ENCODE results near the gene KRTAP10-7.
"Not testable (repeated sequence)": the region's sequence is repeated elsewhere in the genome, so short reads cannot be mapped to it uniquely, and the experiment has no call there.

KRTAP10-7 gene

GRCh38 chr21:44585892-44586291 lies 14.5 kb upstream of the KRTAP10-7 start:
- Histone ChIP-seq H3K27me3 (ENCODE audit: low read depth, low read length) (peaks cover 9% of the 10 kb centered on the region; the same call in 1 of the 2 replicates), H3K4me1 (ENCODE audit: low read length) (peaks cover 10% of the 10 kb centered on the region), H3K36me3 (replicated peaks; ENCODE audit: low read depth, low read length) (no peaks in the 10 kb centered on the region), H4K20me1 (ENCODE audit: insufficient read depth, low read length) (no peaks in the 10 kb centered on the region), H3K9me3 (ENCODE audit: insufficient read depth, low read length) (no peaks in the 10 kb centered on the region), H3K79me2 (ENCODE audit: low read length) (no peaks in the 10 kb centered on the region), H2AFZ (ENCODE audit: low read depth, low read length) (no peak overlapping the region), H3K9ac (ENCODE audit: low read length) (no peak overlapping the region), H3K4me3 (ENCODE audit: low read length) (no peak overlapping the region), H3K27ac (ENCODE audit: low read length) (no peak overlapping the region), H3K4me2 (ENCODE audit: low read length) (no peak overlapping the region)
- TF ChIP-seq EZH2phosphoT487 (IDR thresholded peaks at IDR 0.05; ENCODE audit: low read depth): no peak
- TF ChIP-seq, protein P1, sequence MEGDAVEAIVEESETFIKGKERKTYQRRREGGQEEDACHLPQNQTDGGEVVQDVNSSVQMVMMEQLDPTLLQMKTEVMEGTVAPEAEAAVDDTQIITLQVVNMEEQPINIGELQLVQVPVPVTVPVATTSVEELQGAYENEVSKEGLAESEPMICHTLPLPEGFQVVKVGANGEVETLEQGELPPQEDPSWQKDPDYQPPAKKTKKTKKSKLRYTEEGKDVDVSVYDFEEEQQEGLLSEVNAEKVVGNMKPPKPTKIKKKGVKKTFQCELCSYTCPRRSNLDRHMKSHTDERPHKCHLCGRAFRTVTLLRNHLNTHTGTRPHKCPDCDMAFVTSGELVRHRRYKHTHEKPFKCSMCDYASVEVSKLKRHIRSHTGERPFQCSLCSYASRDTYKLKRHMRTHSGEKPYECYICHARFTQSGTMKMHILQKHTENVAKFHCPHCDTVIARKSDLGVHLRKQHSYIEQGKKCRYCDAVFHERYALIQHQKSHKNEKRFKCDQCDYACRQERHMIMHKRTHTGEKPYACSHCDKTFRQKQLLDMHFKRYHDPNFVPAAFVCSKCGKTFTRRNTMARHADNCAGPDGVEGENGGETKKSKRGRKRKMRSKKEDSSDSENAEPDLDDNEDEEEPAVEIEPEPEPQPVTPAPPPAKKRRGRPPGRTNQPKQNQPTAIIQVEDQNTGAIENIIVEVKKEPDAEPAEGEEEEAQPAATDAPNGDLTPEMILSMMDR (IDR thresholded peaks at IDR 0.05; ENCODE audit: low read depth, low read length): no peak

DNA sequence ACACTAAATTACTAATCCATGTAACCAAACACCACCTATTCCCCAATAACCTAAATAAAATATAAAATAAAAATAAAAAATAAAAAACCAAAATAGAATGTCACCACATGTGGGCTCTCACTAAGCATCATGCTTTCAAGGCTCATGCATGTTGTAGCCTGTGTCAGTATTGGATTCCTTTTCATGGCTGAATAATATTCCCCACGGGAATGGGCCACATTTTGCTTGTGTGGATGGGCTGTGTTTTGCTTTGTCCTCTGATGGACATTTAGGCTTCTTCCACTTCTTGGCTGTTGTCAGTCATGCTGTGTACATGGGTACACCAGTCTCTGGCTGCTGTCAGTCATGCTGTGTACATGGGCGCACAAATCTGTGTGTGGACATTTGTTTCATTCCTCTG lies 11.3 kb upstream of the KRTAP10-7 start:
- no peak overlapping the region for H3K27ac ChIP-seq (ENCODE audit: low read length)
- H3K9ac ChIP-seq (ENCODE audit: low read length): no peak overlapping the region
- H3K9me3 ChIP-seq (ENCODE audit: insufficient read depth, low read length): no peaks in the 10 kb centered on the region
- H2AFZ ChIP-seq (ENCODE audit: low read depth, low read length): no peak overlapping the region
- peaks cover 9% of the 10 kb centered on the region; the same call in 1 of the 2 replicates for H3K27me3 ChIP-seq (ENCODE audit: low read depth, low read length)
- TF ChIP-seq, protein P1 (IDR thresholded peaks at IDR 0.05; ENCODE audit: low read depth, low read length): no peak
- TF ChIP-seq EZH2phosphoT487 (IDR thresholded peaks at IDR 0.05; ENCODE audit: low read depth): no peak
- no peak overlapping the region for H3K4me2 ChIP-seq (ENCODE audit: low read length)
- no peak overlapping the region for H3K4me3 ChIP-seq (ENCODE audit: low read length)
- no peaks in the 10 kb centered on the region for H3K36me3 ChIP-seq (replicated peaks; ENCODE audit: low read depth, low read length)
- H3K4me1 ChIP-seq (ENCODE audit: low read length): peaks cover 2% of the 10 kb centered on the region
- no peaks in the 10 kb centered on the region for H4K20me1 ChIP-seq (ENCODE audit: insufficient read depth, low read length)
- H3K79me2 ChIP-seq (ENCODE audit: low read length): no peaks in the 10 kb centered on the region

DNA sequence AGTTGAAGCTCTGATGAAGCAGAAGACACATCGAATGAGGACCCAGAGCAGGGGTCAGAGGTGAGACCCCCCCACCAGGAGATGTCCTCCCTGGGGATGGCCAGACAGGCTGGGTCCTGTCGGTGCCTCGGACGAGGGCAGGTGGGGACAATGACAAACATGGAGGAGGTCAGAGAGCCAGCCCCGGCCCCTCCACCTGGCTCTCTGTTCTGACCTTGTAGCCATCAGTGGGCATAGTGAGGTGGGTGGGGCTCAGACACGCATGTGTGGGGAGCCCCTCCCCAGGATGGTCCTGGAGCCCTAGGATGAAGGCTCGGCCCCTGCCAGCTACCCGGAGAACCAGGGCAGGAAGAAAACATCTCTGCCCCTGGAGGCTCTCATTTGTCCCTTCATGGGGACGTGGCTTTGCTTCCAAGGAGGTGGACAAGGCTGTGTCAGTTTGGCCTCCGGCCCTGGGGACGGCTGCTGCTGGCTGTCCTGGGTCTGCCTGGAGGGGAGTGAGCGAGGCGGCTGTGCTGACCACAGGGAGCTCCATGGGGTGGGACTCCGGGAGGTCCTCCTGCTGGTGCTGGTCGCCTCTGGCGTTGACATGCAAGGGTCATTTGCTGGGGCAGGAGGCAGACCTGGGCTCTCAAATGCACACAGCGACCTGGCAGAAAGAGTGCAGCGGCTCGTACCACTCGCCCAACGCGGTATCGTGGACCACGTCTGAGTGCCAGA lies 10.7 kb upstream of the KRTAP10-7 start:
- H3K27ac ChIP-seq (ENCODE audit: low read length): no peak overlapping the region
- H3K9ac ChIP-seq (ENCODE audit: low read length): no peak overlapping the region
- H3K4me2 ChIP-seq (ENCODE audit: low read length): no peak overlapping the region
- H2AFZ ChIP-seq (ENCODE audit: low read depth, low read length): no peak overlapping the region
- H3K4me1 ChIP-seq (ENCODE audit: low read length): no peaks in the 10 kb centered on the region
- H3K4me3 ChIP-seq (ENCODE audit: low read length): no peak overlapping the region
- no peaks in the 10 kb centered on the region for H3K36me3 ChIP-seq (replicated peaks; ENCODE audit: low read depth, low read length)
- H4K20me1 ChIP-seq (ENCODE audit: insufficient read depth, low read length): no peaks in the 10 kb centered on the region
- no peaks in the 10 kb centered on the region for H3K9me3 ChIP-seq (ENCODE audit: insufficient read depth, low read length)
- H3K79me2 ChIP-seq (ENCODE audit: low read length): no peaks in the 10 kb centered on the region
- no peak for TF ChIP-seq EZH2phosphoT487 (IDR thresholded peaks at IDR 0.05; ENCODE audit: low read depth)
- TF ChIP-seq, protein P1 (IDR thresholded peaks at IDR 0.05; ENCODE audit: low read depth, low read length): no peak
- H3K27me3 ChIP-seq (ENCODE audit: low read depth, low read length): peaks cover 6% of the 10 kb centered on the region; the same call in 1 of the 2 replicates

- Histone ChIP-seq H3K4me2 (ENCODE audit: low read length) (no peak overlapping the region), H2AFZ (ENCODE audit: low read depth, low read length) (no peak overlapping the region), H3K9me3 (ENCODE audit: insufficient read depth, low read length) (no peaks in the 10 kb centered on the region), H4K20me1 (ENCODE audit: insufficient read depth, low read length) (no peaks in the 10 kb centered on the region), H3K27ac (ENCODE audit: low read length) (no peak overlapping the region), H3K79me2 (ENCODE audit: low read length) (no peaks in the 10 kb centered on the region), H3K9ac (ENCODE audit: low read length) (no peak overlapping the region), H3K4me3 (ENCODE audit: low read length) (no peak overlapping the region), H3K36me3 (replicated peaks; ENCODE audit: low read depth, low read length) (no peaks in the 10 kb centered on the region), H3K27me3 (ENCODE audit: low read depth, low read length) (peaks cover 5% of the 10 kb centered on the region; the same call in 1 of the 2 replicates), H3K4me1 (ENCODE audit: low read length) (no peaks in the 10 kb centered on the region)
- TF ChIP-seq EZH2phosphoT487 (IDR thresholded peaks at IDR 0.05; ENCODE audit: low read depth): no peak
- TF ChIP-seq, protein P1 (IDR thresholded peaks at IDR 0.05; ENCODE audit: low read depth, low read length): no peak
Observed at GRCh38 chr21:44590311-44590721, 10.1 kb upstream of the KRTAP10-7 start.

- not testable (repeated sequence) for H3K4me2 ChIP-seq (ENCODE audit: low read length); H3K36me3 ChIP-seq (replicated peaks; ENCODE audit: low read depth, low read length); H3K9me3 ChIP-seq (ENCODE audit: insufficient read depth, low read length); H3K4me3 ChIP-seq (ENCODE audit: low read length); H4K20me1 ChIP-seq (ENCODE audit: insufficient read depth, low read length); H3K4me1 ChIP-seq (ENCODE audit: low read length); H3K27me3 ChIP-seq (ENCODE audit: low read depth, low read length); H2AFZ ChIP-seq (ENCODE audit: low read depth, low read length); H3K9ac ChIP-seq (ENCODE audit: low read length); H3K27ac ChIP-seq (ENCODE audit: low read length); H3K79me2 ChIP-seq (ENCODE audit: low read length)
Observed at GRCh38 chr21:44590897-44591800, 9.2 kb upstream of the KRTAP10-7 start.

DNA sequence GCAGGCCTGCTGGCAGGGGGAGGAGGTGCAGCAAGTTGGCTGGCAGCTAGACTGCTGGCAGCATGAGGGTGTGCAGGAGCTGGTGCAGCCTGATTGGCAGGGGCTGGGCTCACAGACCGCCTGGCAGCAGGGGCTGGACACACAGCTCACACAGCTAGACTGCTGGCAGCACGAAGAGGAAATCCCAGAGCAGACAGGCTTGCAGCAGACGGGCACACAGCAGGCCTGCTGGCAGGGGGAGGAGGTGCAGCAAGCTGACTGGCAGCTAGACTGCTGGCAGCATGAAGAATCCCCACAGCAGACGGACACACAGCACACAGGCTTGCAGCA lies 8.6 kb upstream of the KRTAP10-7 start:
- not testable (repeated sequence) for H3K9me3 ChIP-seq (ENCODE audit: insufficient read depth, low read length); H3K4me2 ChIP-seq (ENCODE audit: low read length); H3K9ac ChIP-seq (ENCODE audit: low read length); H3K36me3 ChIP-seq (replicated peaks; ENCODE audit: low read depth, low read length); H2AFZ ChIP-seq (ENCODE audit: low read depth, low read length); H4K20me1 ChIP-seq (ENCODE audit: insufficient read depth, low read length); H3K79me2 ChIP-seq (ENCODE audit: low read length); H3K4me1 ChIP-seq (ENCODE audit: low read length); H3K27ac ChIP-seq (ENCODE audit: low read length); H3K27me3 ChIP-seq (ENCODE audit: low read depth, low read length); H3K4me3 ChIP-seq (ENCODE audit: low read length)

Measured in OCI-LY3 (cell line).